GM21737 (cell line): ENCODE measurements around the gene SEMA3C.

Experiments used
- ATAC-seq: cut with Tn5 transposase; IDR thresholded peaks from one replicate; pipeline ENCODE4 v1.9.1; 2021; ENCODE audit warnings: mild to moderate bottlenecking, moderate library complexity; ENCODE audit not compliant: unreplicated experiment

Gene SEMA3C

GRCh38 chr7:80827239-80827633 is 91.6 kb downstream of the SEMA3C start:
- no peak for ATAC-seq

- ATAC-seq: no peak
Measured at GRCh38 chr7:80826520-80827238, 92.2 kb downstream of the SEMA3C start.

DNA sequence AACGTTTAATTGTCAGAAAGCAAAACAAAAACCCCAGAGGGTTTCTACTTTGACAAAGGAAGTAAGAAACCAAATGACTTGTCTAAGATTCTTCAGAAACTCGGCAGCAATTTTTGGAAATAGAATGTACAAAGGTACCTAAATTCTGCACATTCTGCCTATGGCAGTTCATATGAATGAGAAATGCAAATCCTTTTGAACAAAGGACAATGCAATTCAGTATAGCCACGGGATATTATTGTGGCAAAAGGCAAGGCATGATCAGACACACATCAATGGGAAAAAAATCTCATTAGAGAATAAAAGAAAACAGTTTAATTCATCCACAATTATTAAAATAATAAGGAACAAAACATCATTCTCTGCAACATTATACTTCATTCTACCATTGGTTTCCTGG is 93.4 kb downstream of the SEMA3C start:
- ATAC-seq: no peak

DNA sequence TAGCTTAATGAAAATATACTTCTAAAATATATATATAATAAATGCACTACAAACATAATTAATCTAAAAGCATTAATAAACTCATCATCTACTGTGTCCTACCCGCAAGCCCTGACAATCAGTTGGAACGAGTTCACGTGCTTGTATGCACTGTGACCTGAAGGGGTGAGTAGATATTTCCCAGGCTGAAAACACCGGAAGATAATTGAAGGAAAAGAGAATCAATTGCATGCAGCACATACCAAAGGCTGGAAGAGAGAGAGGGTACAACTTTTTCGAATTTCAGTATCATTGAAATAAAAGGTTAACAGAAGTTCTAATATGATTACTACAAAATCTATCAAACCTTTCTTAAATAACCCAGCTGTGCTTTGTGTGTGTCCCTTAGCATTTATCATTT is 94.6 kb downstream of the SEMA3C start:
- ATAC-seq: no peak

DNA sequence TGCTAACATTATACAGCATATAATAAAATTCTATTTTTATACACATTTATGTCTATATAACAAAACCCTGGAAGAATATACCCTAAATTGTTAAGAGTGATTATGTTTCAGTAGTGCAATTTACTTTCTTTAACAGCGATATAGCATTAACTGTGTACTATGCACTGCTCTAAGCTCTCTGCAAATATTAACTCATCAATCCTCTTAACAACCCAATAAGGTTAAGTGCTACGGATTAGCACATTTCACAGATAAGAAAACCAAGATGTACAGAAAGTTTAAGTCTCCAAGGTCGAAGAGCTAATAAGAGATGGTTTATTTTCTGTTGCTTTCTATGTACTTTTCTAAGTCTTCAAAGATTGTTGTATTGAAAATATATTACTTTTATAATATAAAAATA is 95.8 kb downstream of the SEMA3C start:
- no peak for ATAC-seq

DNA sequence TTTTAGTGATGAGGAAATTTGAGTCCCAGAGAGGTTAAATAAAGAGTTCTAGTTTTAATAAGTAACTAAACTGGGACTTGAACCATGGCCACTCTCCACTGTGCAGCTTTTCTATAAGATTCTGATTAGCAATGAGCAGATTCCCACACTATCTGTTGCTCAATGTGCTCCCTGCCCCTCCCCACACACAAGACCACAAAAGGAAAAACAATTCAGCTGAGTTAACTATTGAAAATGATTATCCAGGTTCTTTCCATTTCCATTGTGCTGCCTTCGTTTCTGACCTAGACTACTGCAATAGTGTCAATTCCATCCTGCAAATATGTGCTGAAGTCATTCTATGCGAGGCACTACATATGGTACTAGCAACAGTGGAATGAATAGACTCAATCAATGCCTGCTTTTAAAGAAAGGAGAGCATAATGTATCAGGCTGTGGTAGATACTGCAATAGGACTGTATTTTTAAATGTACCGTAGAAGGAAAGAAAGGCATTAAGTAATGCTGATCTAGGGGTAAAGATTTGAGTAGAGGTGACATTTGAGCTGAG is 97.0 kb downstream of the SEMA3C start:
- ATAC-seq: no peak

GRCh38 chr7:80819503-80819902 is 99.3 kb downstream of the SEMA3C start:
- ATAC-seq: no peak

- no peak for ATAC-seq
Measured at GRCh38 chr7:80818181-80818580, 100.7 kb downstream of the SEMA3C start.

- no peak for ATAC-seq
Measured at GRCh38 chr7:80816806-80817205, 102.0 kb downstream of the SEMA3C start.

DNA sequence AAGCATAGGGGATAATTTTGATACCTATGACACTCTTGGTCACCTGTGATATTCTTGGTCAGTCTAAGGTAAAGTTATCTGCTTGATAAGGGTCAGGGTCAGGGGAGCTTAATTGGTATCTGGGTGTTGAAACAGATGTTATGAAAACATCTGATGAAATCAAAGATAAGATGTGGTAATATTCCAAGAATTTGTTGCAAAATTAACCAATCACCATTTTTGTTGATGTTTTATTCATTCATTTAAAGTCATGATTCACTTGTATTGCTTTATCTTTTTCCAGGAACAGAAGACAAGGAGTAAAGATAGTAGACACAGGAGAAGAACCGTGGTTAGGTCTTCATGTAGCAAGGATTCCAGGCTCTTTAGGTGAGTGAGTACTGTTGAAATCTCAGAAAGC is 103.1 kb downstream of the SEMA3C start:
- no peak for ATAC-seq

- ATAC-seq: no peak
Measured at GRCh38 chr7:80809545-80809944, 109.3 kb downstream of the SEMA3C start.

GRCh38 chr7:80807166-80807900 is 111.5 kb downstream of the SEMA3C start:
- no peak for ATAC-seq

DNA sequence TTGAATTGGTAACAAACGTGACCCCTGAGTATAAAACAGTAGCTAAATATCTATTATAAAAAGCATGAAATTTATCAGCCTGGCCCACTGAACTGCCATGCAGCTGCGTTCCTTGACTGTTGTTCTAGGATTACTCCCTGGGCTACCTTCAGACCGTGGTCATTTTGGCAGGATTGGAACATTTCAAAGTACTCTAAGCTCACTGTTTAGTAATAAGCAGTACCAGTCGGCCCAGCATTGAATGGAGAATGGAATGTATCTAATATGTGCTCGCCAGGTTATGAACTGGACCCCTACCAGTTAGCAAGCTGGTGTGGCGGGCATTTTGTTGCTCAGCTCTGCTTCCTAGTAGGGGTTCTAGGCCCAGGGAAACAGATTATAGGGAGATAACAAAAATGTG is 112.2 kb downstream of the SEMA3C start:
- ATAC-seq: no peak

DNA sequence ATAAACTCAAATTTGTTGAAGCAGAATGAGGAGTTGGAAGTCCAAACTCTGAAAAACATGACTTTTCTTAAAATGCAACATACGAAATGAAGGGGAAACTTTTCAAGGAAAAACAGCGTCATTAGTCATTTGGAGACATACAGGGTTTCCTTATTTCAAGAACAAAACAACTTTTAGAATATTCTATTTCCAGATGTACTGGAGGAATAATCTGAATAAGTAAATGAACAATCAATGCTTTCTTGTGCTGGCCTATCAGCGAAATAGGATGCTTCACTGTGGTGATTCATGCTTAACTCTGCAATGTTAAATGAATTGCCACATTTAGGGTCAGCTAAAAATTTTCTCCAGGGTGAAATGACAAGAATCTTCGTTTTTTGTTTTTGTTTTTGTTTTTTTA is 114.3 kb downstream of the SEMA3C start:
- no peak for ATAC-seq

GRCh38 chr7:80802527-80802926 is 116.3 kb downstream of the SEMA3C start:
- ATAC-seq: no peak

DNA sequence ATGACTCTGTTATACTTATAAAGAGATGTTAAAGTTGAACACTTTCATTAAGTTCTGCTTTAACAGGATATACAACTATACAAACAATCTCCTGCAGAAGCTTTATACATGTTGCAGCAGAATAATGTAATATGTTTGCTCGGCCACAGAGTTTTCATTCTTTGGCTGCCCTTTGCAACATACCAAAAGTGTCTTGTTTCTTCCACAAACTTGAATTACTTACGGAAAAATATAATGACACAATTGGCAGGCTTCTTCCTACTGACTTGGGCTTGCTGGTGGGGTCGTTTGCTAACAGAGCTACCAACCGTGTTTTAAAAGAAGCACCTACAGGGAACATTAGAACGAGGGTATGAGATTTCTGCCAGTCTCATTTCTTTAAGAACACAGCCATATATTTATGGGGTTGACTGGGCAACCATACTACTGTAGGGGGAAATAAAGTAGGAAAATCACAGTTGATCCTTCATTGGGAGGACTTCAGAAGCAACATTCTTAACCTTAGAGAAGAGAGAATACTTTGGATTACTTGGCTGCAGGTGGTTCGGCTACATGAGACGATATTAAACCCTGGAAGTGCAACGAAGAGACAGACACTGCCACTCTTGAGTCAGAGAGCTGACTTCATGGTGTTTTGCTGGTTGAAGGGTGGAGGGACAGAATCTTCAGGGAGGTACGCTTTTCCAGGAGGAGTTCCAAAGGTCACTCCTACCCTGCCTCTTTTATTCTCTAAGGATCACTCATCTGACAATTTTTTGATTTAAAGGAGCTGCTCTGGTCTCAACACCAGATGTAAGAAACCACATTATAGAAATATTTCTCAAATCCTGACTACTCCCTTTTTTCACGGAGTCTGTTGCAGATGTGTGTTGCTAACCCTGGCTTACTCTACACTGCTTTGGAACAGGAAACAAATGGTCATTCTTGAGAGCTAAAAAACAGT is 123.9 kb downstream of the SEMA3C start:
- ATAC-seq: no peak

DNA sequence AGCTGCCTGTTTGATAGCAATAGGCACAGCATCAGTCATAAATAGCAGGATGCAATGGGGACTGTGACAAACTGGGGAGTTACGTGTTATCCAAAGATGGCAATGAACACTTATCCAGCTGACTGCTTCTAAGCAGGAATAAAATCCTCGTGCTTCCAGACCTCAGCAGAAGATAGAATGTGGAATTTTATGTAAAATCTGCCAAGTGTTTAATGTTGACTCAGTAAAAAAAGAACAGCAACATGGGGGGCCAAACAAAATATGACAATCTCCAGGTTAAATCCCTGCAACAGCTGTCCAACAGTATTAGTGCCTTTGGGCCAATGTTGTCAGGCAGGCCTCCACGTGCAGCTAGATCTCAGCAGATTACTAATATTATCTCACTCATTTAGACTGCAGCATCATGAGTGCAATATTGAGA is 127.3 kb downstream of the SEMA3C start:
- ATAC-seq: no peak

DNA sequence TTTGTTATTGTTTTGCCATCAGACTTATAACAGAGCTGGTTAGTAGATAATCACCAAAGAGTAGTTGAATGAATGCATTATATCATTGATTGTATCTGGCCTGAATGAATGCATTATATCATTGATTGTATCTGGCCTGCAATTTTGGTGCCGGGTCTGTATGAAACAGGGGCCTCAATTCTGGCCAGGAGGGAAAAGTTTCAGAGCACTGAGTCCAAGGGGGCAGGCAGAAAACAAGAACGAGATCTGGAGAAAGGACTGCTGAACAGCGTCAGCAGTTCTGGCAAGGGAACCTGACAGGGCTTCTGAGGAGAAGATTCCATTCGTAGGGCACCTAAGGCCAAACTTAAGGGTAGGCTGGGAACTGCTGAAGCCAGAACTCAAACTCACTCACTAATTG is 128.0 kb downstream of the SEMA3C start:
- ATAC-seq: no peak

- ATAC-seq: no peak
Measured at GRCh38 chr7:80787721-80788120, 131.1 kb downstream of the SEMA3C start.

DNA sequence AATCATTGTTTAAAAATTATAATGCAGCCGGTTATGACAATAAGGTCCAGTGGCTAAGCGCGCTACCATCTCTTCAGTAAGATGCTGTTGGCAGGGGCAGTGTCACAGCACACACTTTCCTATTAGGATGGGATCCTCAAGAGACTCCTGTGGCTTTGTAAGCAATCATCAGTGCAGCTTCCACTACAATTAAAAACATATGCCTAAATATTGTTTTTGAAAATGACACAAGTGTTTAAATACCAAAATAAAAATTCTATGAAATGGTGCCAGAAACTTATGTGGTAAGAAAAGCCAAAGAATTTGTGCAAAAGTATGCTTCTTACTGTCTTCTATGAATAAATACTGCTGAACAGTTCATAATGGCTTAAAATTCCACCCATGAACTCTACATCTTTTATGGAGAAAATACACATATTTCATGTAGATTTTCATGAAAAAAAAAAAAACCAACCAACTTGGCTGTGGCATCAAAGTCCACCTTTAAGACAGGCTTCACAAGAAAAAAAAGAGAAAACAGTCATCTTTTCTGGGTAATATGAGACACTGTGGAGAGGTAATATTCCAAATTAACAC is 132.8 kb downstream of the SEMA3C start:
- no peak for ATAC-seq

GRCh38 chr7:80785276-80785675 is 133.6 kb downstream of the SEMA3C start:
- no peak for ATAC-seq
